Esophagus (tissue), 2 donors: ENCODE results near the gene MTHFS. TPM values are rescaled to one million over a fixed set of nuclear protein-coding genes. Genes with fewer than 3 reads are reported as not detected.
"Not testable (repeated sequence)": the region's sequence is repeated elsewhere in the genome, so short reads cannot be mapped to it uniquely, and the experiment has no call there.

Experiments used
- H3K27ac ChIP-seq, 2 donors: one replicate each; pipeline ENCODE4 v1.5.1; 2013; ENCODE audit warnings: low read depth in 2 of 2, mild to moderate bottlenecking in 2 of 2, inconsistent platforms in 1 of 2, low read length in 1 of 2, moderate library complexity in 1 of 2
- H3K27me3 ChIP-seq, 2 donors: one replicate each; pipeline ENCODE4 v1.6.1; 2013; ENCODE audit warnings: low read length in 2 of 2, control low read depth in 1 of 2, mild to moderate bottlenecking in 1 of 2; ENCODE audit not compliant: insufficient read depth in 2 of 2, control insufficient read depth in 1 of 2
- H3K36me3 ChIP-seq, 2 donors: one replicate each; pipeline ENCODE4 v1.6.1; 2013; ENCODE audit warnings: low read length in 1 of 2; ENCODE audit not compliant: control insufficient read depth in 2 of 2, insufficient read depth in 2 of 2
- H3K4me1 ChIP-seq, 2 donors: one replicate each; pipeline ENCODE4 v1.6.1; 2013; ENCODE audit warnings: low read length in 1 of 2; ENCODE audit not compliant: control insufficient read depth in 2 of 2, insufficient read depth in 2 of 2
- H3K4me3 ChIP-seq, 2 donors: one replicate each; pipeline ENCODE4 v1.5.1; 2013; ENCODE audit warnings: low read length in 2 of 2, mild to moderate bottlenecking in 2 of 2, low read depth in 1 of 2, moderate library complexity in 1 of 2
- H3K9me3 ChIP-seq, 2 donors: one replicate each; pipeline ENCODE4 v1.6.1; 2013; ENCODE audit warnings: mild to moderate bottlenecking in 2 of 2, low read depth in 1 of 2, low read length in 1 of 2, moderate library complexity in 1 of 2; ENCODE audit not compliant: control insufficient read depth in 2 of 2, insufficient read depth in 1 of 2
- WGBS, 2 donors: extraction: QIAGEN DNeasy Blood & Tissue Kit; methylation state at CpG; one replicate each; pipeline ENCODE4 v1.1.7; 2013; 5-methylcytosine and 5-hydroxymethylcytosine counted together
- polyA plus RNA-seq, 2 donors: library from polyadenylated mRNA; stranded (reverse); fragments of 200-250 nt; gene quantifications; one replicate each; pipeline ENCODE4 v1.2.3, GENCODE V29; 2013
- donor health status: healthy with polysubstance abuse.
- donor health status: Bipolar disorder and iron deficiency.

MTHFS gene
- polyA plus RNA-seq: 10 to 100 TPM; 17.1 to 32.8 TPM

DNA sequence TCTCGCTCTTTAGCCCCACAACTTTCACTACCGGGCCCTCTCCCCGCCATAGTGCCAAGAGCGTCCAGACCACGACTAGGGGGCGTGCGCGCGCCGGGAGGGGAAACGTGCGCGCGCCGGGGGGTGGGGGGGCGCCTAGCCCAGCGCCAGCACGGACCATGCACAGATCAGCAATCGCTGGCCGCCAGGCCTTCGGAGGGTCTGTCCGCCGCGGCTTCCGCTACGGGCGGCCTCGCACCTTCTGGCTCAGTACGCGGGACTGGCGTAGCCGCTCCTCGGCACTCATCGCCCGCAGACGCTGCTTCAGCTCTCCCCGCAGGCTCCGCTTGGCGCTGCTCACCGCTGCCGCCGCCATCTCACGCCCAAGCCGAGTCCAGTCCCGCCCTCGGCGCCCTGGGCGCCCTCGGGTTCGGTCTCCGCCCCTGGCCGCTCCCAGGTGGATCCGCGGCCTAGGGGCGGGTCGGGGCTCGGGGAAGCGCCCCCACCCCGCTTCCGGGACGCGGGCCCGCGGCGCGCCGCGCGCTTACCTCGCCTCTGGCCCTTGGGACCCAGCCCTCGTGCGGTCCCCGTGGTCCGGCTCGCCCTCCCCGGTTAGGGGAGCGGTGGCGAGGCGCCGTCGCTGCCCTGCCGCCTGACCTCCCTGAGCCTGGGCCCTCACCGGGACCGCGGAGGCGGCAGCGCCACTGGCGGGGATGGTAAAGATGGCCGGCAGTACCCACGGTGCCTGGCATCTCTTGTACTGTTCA lies at the start of gene MTHFS:
Gene MTHFS (minus strand): TSS at position 381 of the 746 bp plus-strand sequence. CDS start 26 bp downstream, at position 355.
- H3K36me3 ChIP-seq: no peaks in the 10 kb centered on the region
- WGBS, 2 donors: 0 to 1% methylated on average over 80 to 90 of the region's 90 CpGs
- peaks cover 0 to 1% of the 10 kb centered on the region in 2 donors for H3K4me1 ChIP-seq
- H3K9me3 ChIP-seq: no peaks in the 10 kb centered on the region
- H3K27me3 ChIP-seq: no peaks in the 10 kb centered on the region
- H3K27ac ChIP-seq: peak within 1 kb of the TSS; percentile 88 to 93
- peak within 1 kb of the TSS; percentile 71 to 77 for H3K4me3 ChIP-seq

DNA sequence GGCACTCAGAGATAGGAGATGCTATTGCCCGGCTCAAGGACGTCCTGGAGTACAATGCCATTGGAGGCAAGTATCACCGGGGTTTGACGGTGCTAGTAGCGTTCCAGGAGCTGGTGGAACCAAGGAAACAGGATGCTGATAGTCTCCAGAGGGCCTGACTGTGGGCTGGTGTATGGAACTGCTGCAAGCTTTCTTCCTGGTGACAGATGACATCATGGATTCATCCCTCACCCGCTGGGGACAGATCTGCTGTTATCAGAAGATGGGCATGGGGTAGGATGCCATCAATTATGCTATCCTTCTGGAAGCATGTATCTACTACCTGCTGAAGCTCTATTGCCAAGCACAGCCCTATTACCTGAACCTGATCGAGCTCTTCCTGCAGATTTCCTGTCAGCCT lies 47.8 kb upstream of the MTHFS start:
- no peaks in the 10 kb centered on the region for H3K27me3 ChIP-seq
- H3K27ac ChIP-seq: no peak overlapping the region
- H3K36me3 ChIP-seq: no peaks in the 10 kb centered on the region
- no peaks in the 10 kb centered on the region for H3K9me3 ChIP-seq
- 82 to 85% methylated on average over 7 of the region's 7 CpGs for WGBS, 2 donors
- no peaks in the 10 kb centered on the region for H3K4me1 ChIP-seq
- no peak overlapping the region for H3K4me3 ChIP-seq

DNA sequence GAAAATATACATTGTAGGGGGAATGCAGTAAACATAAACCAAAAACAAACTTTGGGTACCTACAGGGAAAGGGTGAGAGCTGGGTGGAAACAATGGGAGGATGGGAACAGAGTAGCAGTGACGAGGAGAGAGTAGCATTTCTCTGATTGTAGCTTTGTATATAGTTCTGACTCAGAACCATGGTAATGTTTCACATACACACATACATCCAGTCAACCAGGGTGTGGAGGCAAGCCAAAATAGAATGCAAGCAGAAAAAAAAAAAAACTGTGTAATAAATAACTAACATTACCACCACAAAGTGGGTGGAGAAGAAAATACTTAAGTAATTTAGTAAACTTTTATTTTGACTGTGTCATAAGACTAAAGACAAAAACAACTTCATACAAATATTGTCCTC lies 47.0 kb upstream of the MTHFS start:
- no peaks in the 10 kb centered on the region for H3K27me3 ChIP-seq
- 30 to 62% methylated on average over 1 of the region's 1 CpG for WGBS, 2 donors
- no peak overlapping the region for H3K4me3 ChIP-seq
- no peaks in the 10 kb centered on the region for H3K9me3 ChIP-seq
- H3K36me3 ChIP-seq: no peaks in the 10 kb centered on the region
- no peaks in the 10 kb centered on the region for H3K4me1 ChIP-seq
- no peak overlapping the region for H3K27ac ChIP-seq

DNA sequence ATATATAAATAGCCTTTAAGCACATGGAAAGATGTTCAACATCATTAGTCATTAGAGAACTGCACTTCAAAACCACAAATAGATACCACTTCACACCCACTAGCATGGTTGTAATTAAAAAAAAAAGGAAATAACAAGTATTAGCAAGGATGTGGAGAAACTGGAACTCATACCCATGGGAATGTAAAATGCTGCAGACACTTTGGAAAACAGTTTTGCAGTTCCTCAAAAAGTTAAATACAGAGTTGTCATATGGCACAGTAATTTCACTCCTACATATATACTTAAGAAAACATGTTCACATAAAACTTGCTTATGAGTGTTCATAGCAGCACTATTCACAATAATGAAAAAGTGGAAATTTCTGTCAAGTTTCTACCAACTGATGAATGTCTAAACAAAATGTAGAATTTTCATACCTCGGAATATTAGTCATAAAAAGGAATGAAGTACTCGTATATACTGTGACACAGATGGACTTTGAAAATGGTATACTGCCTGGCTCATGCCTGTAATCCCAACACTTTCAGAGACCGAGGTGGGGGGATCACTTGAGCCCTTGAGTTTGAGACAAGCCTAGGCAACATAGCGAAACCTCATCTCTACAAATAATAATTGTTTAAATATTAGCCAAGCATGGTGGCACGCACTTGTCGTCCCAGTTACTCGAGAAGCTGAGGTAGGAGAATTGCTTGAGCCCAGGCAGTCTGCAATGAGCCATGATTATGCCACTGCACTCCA lies 46.1 kb upstream of the MTHFS start:
- Histone ChIP-seq H3K27me3 (no peaks in the 10 kb centered on the region), H3K9me3 (no peaks in the 10 kb centered on the region), H3K36me3 (no peaks in the 10 kb centered on the region), H3K4me3 (no peak overlapping the region), H3K4me1 (no peaks in the 10 kb centered on the region), H3K27ac (no peak overlapping the region)
- 79 to 84% methylated on average over 7 of the region's 7 CpGs for WGBS, 2 donors

DNA sequence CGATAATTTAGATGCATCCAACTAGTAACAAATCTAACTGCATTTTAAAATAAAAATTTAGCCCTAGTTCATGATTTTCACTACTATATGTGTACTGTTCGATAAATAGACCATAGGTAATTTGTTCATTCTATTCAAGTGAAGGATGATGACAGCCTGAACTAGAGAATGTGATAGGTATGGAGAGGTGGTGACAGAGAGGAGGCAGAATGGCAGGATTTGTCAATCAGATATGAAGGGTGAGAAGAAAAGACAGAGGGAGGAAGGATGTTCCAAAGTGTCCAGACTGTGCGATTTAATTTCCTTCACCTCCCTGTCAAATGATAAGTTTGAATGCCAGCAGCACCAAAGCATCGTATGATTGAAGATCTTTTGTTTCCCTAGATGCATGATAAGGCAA lies 42.6 kb upstream of the MTHFS start:
- 90 to 93% methylated on average over 4 of the region's 4 CpGs for WGBS, 2 donors

DNA sequence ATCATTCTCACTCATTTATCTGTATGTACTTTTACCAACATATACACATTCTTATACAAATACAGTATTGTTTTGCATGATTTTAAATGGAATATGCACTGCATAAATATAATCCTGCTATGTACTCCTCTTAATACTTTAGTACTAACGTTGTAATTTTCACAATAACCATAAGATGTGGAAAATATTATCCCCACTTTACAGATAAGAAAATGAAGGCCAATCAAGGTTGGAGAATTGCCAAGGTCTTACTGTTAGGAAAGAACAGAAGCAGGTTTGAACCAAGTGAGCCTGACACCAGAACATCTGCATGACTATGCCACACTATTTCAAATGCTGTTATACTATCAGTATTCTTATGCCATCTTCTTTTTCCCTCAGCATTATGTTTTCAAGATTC lies 41.3 kb upstream of the MTHFS start:
- no peak overlapping the region for H3K27ac ChIP-seq
- no peaks in the 10 kb centered on the region for H3K27me3 ChIP-seq
- H3K36me3 ChIP-seq: no peaks in the 10 kb centered on the region
- H3K4me3 ChIP-seq: no peak overlapping the region
- WGBS, 2 donors: 48 to 77% methylated on average over 1 of the region's 1 CpG
- no peaks in the 10 kb centered on the region for H3K9me3 ChIP-seq
- no peaks in the 10 kb centered on the region for H3K4me1 ChIP-seq

More for the DNA sequence above, 42.6 kb upstream of the MTHFS start:
- Histone ChIP-seq H3K9me3 (no peaks in the 10 kb centered on the region), H3K4me3 (no peak overlapping the region), H3K4me1 (no peaks in the 10 kb centered on the region), H3K27me3 (no peaks in the 10 kb centered on the region), H3K36me3 (no peaks in the 10 kb centered on the region), H3K27ac (no peak overlapping the region)

DNA sequence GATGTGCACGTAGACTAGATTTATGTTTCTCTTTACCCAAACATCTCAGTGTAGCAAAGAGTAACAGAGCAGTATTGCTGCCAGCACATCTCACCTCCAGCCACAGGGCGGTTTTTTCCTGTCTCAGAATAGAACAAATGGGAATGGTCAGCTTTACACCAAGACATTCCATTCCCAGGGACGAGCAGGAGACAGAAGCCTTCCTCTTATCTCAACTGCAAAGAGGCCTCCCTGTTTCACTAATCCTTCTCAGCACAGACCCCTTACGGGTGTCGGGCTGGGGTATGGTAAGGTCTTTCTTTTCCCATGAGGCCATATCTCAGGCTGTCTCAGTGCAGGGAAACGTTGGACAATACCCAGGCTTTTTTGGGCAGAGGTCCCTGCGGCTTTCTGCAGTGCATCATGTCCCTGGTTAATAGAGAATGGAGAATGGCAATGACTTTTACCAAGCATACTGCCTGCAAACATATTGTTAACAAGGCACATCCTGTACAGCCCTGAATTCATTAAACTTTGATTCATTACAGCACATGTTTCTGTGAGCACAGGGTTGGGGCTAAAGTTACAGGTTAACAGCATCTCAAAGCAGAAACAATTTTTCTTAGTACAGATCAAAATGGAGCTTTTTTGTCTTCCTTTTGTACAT lies 38.9 kb upstream of the MTHFS start:
- not testable (repeated sequence) for H3K4me3 ChIP-seq, H3K27me3 ChIP-seq, H3K9me3 ChIP-seq, H3K27ac ChIP-seq, H3K4me1 ChIP-seq, H3K36me3 ChIP-seq
- 56 to 58% methylated on average over 7 of the region's 7 CpGs for WGBS, 2 donors

DNA sequence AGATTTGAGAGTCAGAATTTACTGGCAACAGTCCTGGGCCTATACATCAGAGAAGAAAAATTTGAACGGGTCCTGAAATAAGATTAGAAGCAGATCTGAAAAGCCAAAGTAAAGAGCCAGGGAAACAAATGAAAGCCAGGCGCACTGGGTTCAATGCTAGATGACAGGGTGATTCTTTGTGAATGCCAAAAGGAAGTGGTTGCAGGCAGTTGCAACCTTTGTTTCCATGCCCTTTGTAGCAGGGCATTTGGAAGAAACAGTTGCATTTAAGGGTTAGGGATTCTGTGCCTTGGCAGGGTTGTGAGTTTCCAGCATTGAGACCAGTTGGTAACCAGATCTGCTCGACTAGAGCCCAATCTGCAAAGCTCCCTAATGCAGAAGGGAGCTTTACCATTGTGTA lies 36.4 kb upstream of the MTHFS start:
- H3K27me3 ChIP-seq: no peaks in the 10 kb centered on the region
- H3K4me3 ChIP-seq: no peak overlapping the region
- no peaks in the 10 kb centered on the region for H3K4me1 ChIP-seq
- H3K9me3 ChIP-seq: no peaks in the 10 kb centered on the region
- WGBS, 2 donors: 53 to 64% methylated on average over 3 of the region's 3 CpGs
- no peaks in the 10 kb centered on the region for H3K36me3 ChIP-seq
- no peak overlapping the region for H3K27ac ChIP-seq

DNA sequence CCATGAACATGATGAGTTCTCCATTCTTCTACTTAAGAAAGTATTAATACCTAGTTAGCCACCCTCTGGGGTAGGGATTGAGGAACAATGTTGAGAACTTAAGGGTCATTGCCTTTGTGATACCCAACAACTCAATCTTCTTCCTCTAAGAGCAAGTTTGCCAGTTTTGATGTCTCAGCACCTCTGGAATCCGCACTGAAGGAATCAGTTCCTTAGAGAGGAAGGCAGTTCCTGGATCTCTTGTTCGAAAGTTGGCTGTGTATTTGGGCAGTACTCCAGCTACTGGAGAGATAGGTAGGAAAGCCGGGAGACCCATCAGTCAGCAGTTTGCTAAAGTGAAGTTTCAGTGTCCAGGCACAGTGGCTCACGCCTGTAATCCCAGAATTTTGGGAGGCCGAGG lies 35.6 kb upstream of the MTHFS start:
- Histone ChIP-seq H3K27me3 (no peaks in the 10 kb centered on the region), H3K9me3 (no peaks in the 10 kb centered on the region), H3K36me3 (no peaks in the 10 kb centered on the region), H3K4me1 (no peaks in the 10 kb centered on the region), H3K27ac (no peak overlapping the region), H3K4me3 (no peak overlapping the region)
- 69 to 74% methylated on average over 5 of the region's 5 CpGs for WGBS, 2 donors
